HepG2 (cell line): ENCODE measurements around the gene VPREB3. TPM values are rescaled to one million over a fixed set of nuclear protein-coding genes. Genes with fewer than 3 reads are reported as not detected.

ENCODE experiments used
- AKAP8 ChIP-seq: sonication (generic); formaldehyde crosslinking; IDR thresholded peaks from 2 replicates; pipeline ENCODE4 v1.5.1; 2020; ENCODE audit warnings: mild to moderate bottlenecking, missing genetic modification reagents
- ASH2L ChIP-seq: fragments of 300-600, 200-600 bp; sonication (generic); IDR thresholded peaks from 2 replicates; pipeline ENCODE4 v1.7.0; 2017; ENCODE audit warnings: low read depth, mild to moderate bottlenecking, moderate library complexity, mixed read lengths, low read length; ENCODE audit not compliant: insufficient read length
- GTF2F1 ChIP-seq: fragments of 150-350 bp; IDR thresholded peaks from 2 replicates; pipeline ENCODE4 v1.6.1; 2014; ENCODE audit warnings: low read length
- HDAC1 ChIP-seq: sonication (generic); formaldehyde crosslinking; IDR thresholded peaks from 2 replicates; pipeline ENCODE4 v1.5.1; 2020; ENCODE audit warnings: mild to moderate bottlenecking, missing genetic modification reagents
- ISL2 ChIP-seq: sonication (generic); formaldehyde crosslinking; IDR thresholded peaks from 2 replicates; pipeline ENCODE4 v1.5.0; 2020; ENCODE audit warnings: missing genetic modification reagents
- KLF15 ChIP-seq: sonication (generic); formaldehyde crosslinking; IDR thresholded peaks from 2 replicates; pipeline ENCODE4 v1.8.1; 2023; ENCODE audit warnings: borderline replicate concordance, mild to moderate bottlenecking, inconsistent platforms, missing genetic modification reagents, mixed read lengths
- MXD1 ChIP-seq: sonication (generic); formaldehyde crosslinking; IDR thresholded peaks from 2 replicates; pipeline ENCODE4 v1.4.0; 2020; ENCODE audit warnings: mild to moderate bottlenecking, missing genetic modification reagents
- NR0B2 ChIP-seq: sonication (generic); formaldehyde crosslinking; IDR thresholded peaks from 2 replicates; pipeline ENCODE4 v1.4.0; 2020; ENCODE audit warnings: mild to moderate bottlenecking, missing genetic modification reagents
- SAFB2 ChIP-seq: sonication (generic); formaldehyde crosslinking; IDR thresholded peaks from 2 replicates; pipeline ENCODE4 v1.5.1; 2020; ENCODE audit warnings: missing genetic modification reagents, low read depth, mild to moderate bottlenecking, borderline replicate concordance
- SCMH1 ChIP-seq: sonication (generic); formaldehyde crosslinking; IDR thresholded peaks from 2 replicates; pipeline ENCODE4 v1.9.0; 2021; ENCODE audit warnings: missing genetic modification reagents, mild to moderate bottlenecking, borderline replicate concordance
- SP1 ChIP-seq, 2 experiments: fragments of 450-650 bp in 1 of 2; sonication (generic) in 1 of 2; formaldehyde crosslinking in 1 of 2; IDR thresholded peaks; 2 replicates each; pipeline versions ENCODE4 v1.4.0 to v1.6.1; 2016 to 2020; ENCODE audit warnings: missing genetic modification reagents in 1 of 2
- SRY ChIP-seq: sonication (generic); formaldehyde crosslinking; IDR thresholded peaks from 2 replicates; pipeline ENCODE4 v1.8.0; 2022; ENCODE audit warnings: mild to moderate bottlenecking, missing genetic modification reagents
- TAF15 ChIP-seq: fragments of 200-400 bp; formaldehyde crosslinking; IDR thresholded peaks from one replicate; pipeline ENCODE4 v1.6.1; 2018; ENCODE audit warnings: mild to moderate bottlenecking, low read depth, low read length; ENCODE audit not compliant: poor library complexity, severe bottlenecking
- TOPORS ChIP-seq: sonication (generic); formaldehyde crosslinking; IDR thresholded peaks from 2 replicates; pipeline ENCODE4 v1.8.0; 2023; ENCODE audit warnings: mild to moderate bottlenecking, missing genetic modification reagents
- ZFY ChIP-seq: sonication (generic); formaldehyde crosslinking; IDR thresholded peaks from 2 replicates; pipeline ENCODE4 v1.4.0; 2020; ENCODE audit warnings: missing genetic modification reagents
- ZKSCAN1 ChIP-seq: fragments of 150-350 bp; IDR thresholded peaks from 2 replicates; pipeline ENCODE4 v1.6.1; 2014; ENCODE audit warnings: low read length
- ZMYM4 ChIP-seq: sonication (generic); formaldehyde crosslinking; IDR thresholded peaks from 2 replicates; pipeline ENCODE4 v1.8.1; 2023; ENCODE audit warnings: mild to moderate bottlenecking, missing genetic modification reagents
- ZNF329 ChIP-seq: sonication (generic); formaldehyde crosslinking; IDR thresholded peaks from 2 replicates; pipeline ENCODE4 v1.9.0; 2021; ENCODE audit warnings: low read depth, mild to moderate bottlenecking, missing genetic modification reagents
- ZNF430 ChIP-seq: sonication (generic); formaldehyde crosslinking; IDR thresholded peaks from 2 replicates; pipeline ENCODE4 v1.9.0; 2021; ENCODE audit warnings: mild to moderate bottlenecking, missing genetic modification reagents
- ZNF496 ChIP-seq: sonication (generic); formaldehyde crosslinking; IDR thresholded peaks from 2 replicates; pipeline ENCODE4 v1.8.1; 2023; ENCODE audit warnings: mild to moderate bottlenecking, moderate library complexity, missing genetic modification reagents; ENCODE audit not compliant: insufficient replicate concordance
- ZNF616 ChIP-seq: sonication (generic); formaldehyde crosslinking; IDR thresholded peaks from 2 replicates; pipeline ENCODE4 v1.5.0; 2020; ENCODE audit warnings: low read depth, mild to moderate bottlenecking, missing genetic modification reagents
- ZNF703 ChIP-seq: sonication (generic); formaldehyde crosslinking; IDR thresholded peaks from 2 replicates; pipeline ENCODE4 v1.5.1; 2020; ENCODE audit warnings: missing genetic modification reagents, mild to moderate bottlenecking, moderate library complexity, borderline replicate concordance
- ZNF776 ChIP-seq: sonication (generic); formaldehyde crosslinking; IDR thresholded peaks from 2 replicates; pipeline ENCODE4 v1.4.0; 2020; ENCODE audit warnings: mild to moderate bottlenecking, missing genetic modification reagents
- ZNF788 ChIP-seq: sonication (generic); formaldehyde crosslinking; IDR thresholded peaks from 2 replicates; pipeline ENCODE4 v1.5.0; 2020; ENCODE audit warnings: mild to moderate bottlenecking, missing genetic modification reagents, borderline replicate concordance
- polyA plus RNA-seq, 8 experiments: library from polyadenylated mRNA; depleted of rRNA in 3 of 8; stranded (reverse) in 7 of 8; unstranded in 1 of 8; fragments of >200 nt; fragmentation: Illumina TruSeq in 4 of 8; extraction: Trizol in 4 of 8; gene quantifications; 2 replicates each; pipeline versions ENCODE4 v1.2.1 to v1.2.3, GENCODE V29; 2011 to 2016; ENCODE audit warnings: low read depth in 4 of 8, missing spikeins in 1 of 8, mixed read lengths in 1 of 8; ENCODE audit not compliant: insufficient read depth in 1 of 8
- total RNA-seq, 5 experiments: library from RNA; depleted of rRNA; stranded (reverse); fragments of >200 nt; fragmentation: Illumina TruSeq; extraction: Trizol; gene quantifications; 2 replicates each; pipeline ENCODE4 v1.2.3, GENCODE V29; 2016; ENCODE audit warnings: low read depth in 1 of 5
- TF ChIP-seq, protein P1 (sequence below): sonication (generic); formaldehyde crosslinking; conservative IDR thresholded peaks from 2 replicates; pipeline ENCODE4 v1.4.0; 2020; ENCODE audit warnings: missing genetic modification reagents
- TF ChIP-seq, protein P2 (sequence below): sonication (generic); formaldehyde crosslinking; IDR thresholded peaks from 2 replicates; pipeline ENCODE4 v1.8.0; 2022; ENCODE audit warnings: mild to moderate bottlenecking, missing genetic modification reagents; ENCODE audit not compliant: insufficient replicate concordance

VPREB3 gene
- total and polyA plus RNA-seq, 2 of the 13 experiments (the other 11 are each of a cell fraction or from before 2014, with no cell fraction given): 0.22 TPM; not detected in 1

DNA sequence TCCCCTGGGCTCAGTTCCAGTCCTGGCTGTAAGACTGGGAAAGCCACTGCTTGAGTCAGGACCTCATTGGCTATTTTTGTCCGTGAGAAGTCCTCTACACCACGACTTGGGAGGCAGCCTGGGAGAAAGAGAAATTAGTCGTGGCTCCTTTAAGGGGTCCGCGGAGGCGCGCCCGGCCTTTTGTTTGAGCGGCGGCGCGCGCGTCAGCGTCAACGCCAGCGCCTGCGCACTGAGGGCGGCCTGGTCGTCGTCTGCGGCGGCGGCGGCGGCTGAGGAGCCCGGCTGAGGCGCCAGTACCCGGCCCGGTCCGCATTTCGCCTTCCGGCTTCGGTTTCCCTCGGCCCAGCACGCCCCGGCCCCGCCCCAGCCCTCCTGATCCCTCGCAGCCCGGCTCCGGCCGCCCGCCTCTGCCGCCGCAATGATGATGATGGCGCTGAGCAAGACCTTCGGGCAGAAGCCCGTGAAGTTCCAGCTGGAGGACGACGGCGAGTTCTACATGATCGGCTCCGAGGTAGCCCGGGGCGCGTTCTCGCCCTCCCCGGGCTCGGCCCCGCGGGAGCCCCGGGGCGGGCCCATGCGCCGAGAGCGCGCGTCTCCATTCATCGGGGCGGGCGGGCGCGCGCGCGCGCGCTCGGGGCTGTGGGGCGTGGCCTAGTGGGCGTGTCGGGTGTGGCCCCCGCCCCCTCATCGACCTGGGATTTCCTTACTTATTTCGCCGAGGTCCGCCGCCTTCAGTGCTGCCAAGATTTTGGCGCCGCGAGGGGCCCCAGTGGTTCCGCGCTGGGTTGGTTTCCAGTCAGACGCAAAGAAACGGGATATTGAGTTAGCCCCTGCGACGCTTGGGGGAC lies 32.8 kb upstream of the VPREB3 start, which contains the start of gene SMARCB1 (continued):
- TF ChIP-seq SP1 (IDR thresholded peaks at IDR 0.05) (no peak), SP1 (CRISPR knock-in tag; IDR thresholded peaks at IDR 0.05) (peak; percentile 89), ZNF329 (CRISPR knock-in tag) (peak; percentile 51; the same call in 1 of the 2 replicates), SCMH1 (CRISPR knock-in tag) (no peak), ASH2L (peak; percentile 92), ISL2 (CRISPR knock-in tag) (peak; percentile 54; the same call in 1 of the 2 replicates), KLF15 (CRISPR knock-in tag) (0 out of 2 replicates have a peak, but pooled peaks have one; percentile 76), MXD1 (CRISPR knock-in tag) (peak; percentile 80), ZNF616 (no peak; the same call in 1 of the 2 replicates), TOPORS (CRISPR knock-in tag) (0 out of 2 replicates have a peak, but pooled peaks have one; percentile 61), NR0B2 (CRISPR knock-in tag) (peak; percentile 66), SAFB2 (CRISPR knock-in tag) (peak; percentile 81; the same call in 1 of the 2 replicates), ZNF496 (CRISPR knock-in tag) (no peak), ZNF430 (no peak), ZNF788 (CRISPR knock-in tag) (peak; percentile 51; the same call in 1 of the 2 replicates), HDAC1 (CRISPR knock-in tag) (peak; percentile 39), AKAP8 (CRISPR knock-in tag) (peak; percentile 81; the same call in 1 of the 2 replicates), TAF15 (peak; percentile 69), ZNF703 (no peak; the same call in 1 of the 2 replicates), ZMYM4 (CRISPR knock-in tag) (peak; percentile 45; the same call in 1 of the 2 replicates), ZNF776 (CRISPR knock-in tag) (0 out of 2 replicates have a peak, but pooled peaks have one; percentile 65), ZKSCAN1 (no peak), GTF2F1 (0 out of 2 replicates have a peak, but pooled peaks have one; percentile 6), ZFY (CRISPR knock-in tag) (peak; percentile 95), SRY (peak; percentile 52; the same call in 1 of the 2 replicates)
- TF ChIP-seq, protein P1, sequence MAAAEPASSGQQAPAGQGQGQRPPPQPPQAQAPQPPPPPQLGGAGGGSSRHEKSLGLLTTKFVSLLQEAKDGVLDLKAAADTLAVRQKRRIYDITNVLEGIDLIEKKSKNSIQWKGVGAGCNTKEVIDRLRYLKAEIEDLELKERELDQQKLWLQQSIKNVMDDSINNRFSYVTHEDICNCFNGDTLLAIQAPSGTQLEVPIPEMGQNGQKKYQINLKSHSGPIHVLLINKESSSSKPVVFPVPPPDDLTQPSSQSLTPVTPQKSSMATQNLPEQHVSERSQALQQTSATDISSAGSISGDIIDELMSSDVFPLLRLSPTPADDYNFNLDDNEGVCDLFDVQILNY: 0 out of 2 replicates have a peak, but pooled peaks have one; percentile 54
- TF ChIP-seq, protein P2, sequence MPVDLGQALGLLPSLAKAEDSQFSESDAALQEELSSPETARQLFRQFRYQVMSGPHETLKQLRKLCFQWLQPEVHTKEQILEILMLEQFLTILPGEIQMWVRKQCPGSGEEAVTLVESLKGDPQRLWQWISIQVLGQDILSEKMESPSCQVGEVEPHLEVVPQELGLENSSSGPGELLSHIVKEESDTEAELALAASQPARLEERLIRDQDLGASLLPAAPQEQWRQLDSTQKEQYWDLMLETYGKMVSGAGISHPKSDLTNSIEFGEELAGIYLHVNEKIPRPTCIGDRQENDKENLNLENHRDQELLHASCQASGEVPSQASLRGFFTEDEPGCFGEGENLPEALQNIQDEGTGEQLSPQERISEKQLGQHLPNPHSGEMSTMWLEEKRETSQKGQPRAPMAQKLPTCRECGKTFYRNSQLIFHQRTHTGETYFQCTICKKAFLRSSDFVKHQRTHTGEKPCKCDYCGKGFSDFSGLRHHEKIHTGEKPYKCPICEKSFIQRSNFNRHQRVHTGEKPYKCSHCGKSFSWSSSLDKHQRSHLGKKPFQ (CRISPR knock-in tag): peak; percentile 75
